HG03039 (cell line): ENCODE results near the gene AFAP1L2.

Experiments
- ATAC-seq: cut with Tn5 transposase; IDR thresholded peaks from one replicate; pipeline ENCODE4 v1.9.1; 2021; ENCODE audit warnings: mild to moderate bottlenecking, moderate library complexity; ENCODE audit not compliant: unreplicated experiment

AFAP1L2 gene

GRCh38 chr10:114404171-114405010, at the start of gene AFAP1L2:
AFAP1L2 (minus strand) TSS chr10:114404502; CDS start chr10:114404455, 47 bp downstream.
- no peak for ATAC-seq

- no peak for ATAC-seq
Measured at GRCh38 chr10:114453576-114453975, 49.3 kb upstream of the AFAP1L2 start.

- no peak for ATAC-seq
Measured at GRCh38 chr10:114448897-114449296, 44.6 kb upstream of the AFAP1L2 start.

GRCh38 chr10:114445332-114445731, 41.0 kb upstream of the AFAP1L2 start:
- no peak for ATAC-seq

GRCh38 chr10:114444819-114445218, 40.5 kb upstream of the AFAP1L2 start:
- no peak for ATAC-seq

- no peak for ATAC-seq
Measured at GRCh38 chr10:114442091-114442630, 37.9 kb upstream of the AFAP1L2 start.

GRCh38 chr10:114441107-114441506, 36.8 kb upstream of the AFAP1L2 start:
- no peak for ATAC-seq

GRCh38 chr10:114437473-114438292, 33.4 kb upstream of the AFAP1L2 start:
- ATAC-seq: no peak

GRCh38 chr10:114436941-114437340, 32.6 kb upstream of the AFAP1L2 start:
- ATAC-seq: no peak

GRCh38 chr10:114432566-114433093, 28.3 kb upstream of the AFAP1L2 start:
- no peak for ATAC-seq

GRCh38 chr10:114431414-114432135, 27.3 kb upstream of the AFAP1L2 start:
- ATAC-seq: no peak

- ATAC-seq: no peak
Measured at GRCh38 chr10:114430688-114431413, 26.5 kb upstream of the AFAP1L2 start.

GRCh38 chr10:114429581-114430335, 25.5 kb upstream of the AFAP1L2 start:
- ATAC-seq: no peak

GRCh38 chr10:114427124-114427852, 23.0 kb upstream of the AFAP1L2 start:
- no peak for ATAC-seq

GRCh38 chr10:114426476-114426875, 22.2 kb upstream of the AFAP1L2 start:
- ATAC-seq: no peak

- no peak for ATAC-seq
Measured at GRCh38 chr10:114420811-114421485, 16.6 kb upstream of the AFAP1L2 start.

- ATAC-seq: no peak
Measured at GRCh38 chr10:114418109-114418508, 13.8 kb upstream of the AFAP1L2 start.
